NCI-H187 (cell line): ENCODE data around the gene CTAG1A.
"Not testable (repeated sequence)": the region's sequence is repeated elsewhere in the genome, so short reads cannot be mapped to it uniquely, and the experiment has no call there.

ENCODE experiments used
- DNase-seq, 2 experiments: peaks; one replicate each; lab custom pipeline; 2025; lab: John Stamatoyannopoulos, UW

Gene CTAG1A

GRCh38 chrX:154573061-154573460, 11.9 kb upstream of the CTAG1A start:
- not testable (repeated sequence) for DNase-seq

GRCh38 chrX:154575076-154575475, 9.9 kb upstream of the CTAG1A start:
- DNase-seq = not testable (repeated sequence)

- not testable (repeated sequence) for DNase-seq
Observed at GRCh38 chrX:154582994-154583393, 1.9 kb upstream of the CTAG1A start.

GRCh38 chrX:154590415-154590814, 5.5 kb downstream of the CTAG1A start:
- not testable (repeated sequence) for DNase-seq

GRCh38 chrX:154592505-154592904, 7.6 kb downstream of the CTAG1A start:
- DNase-seq = no peak

GRCh38 chrX:154593201-154593600, 8.3 kb downstream of the CTAG1A start:
- DNase-seq = no peak

GRCh38 chrX:154594491-154594890, 9.6 kb downstream of the CTAG1A start:
- no peak for DNase-seq

- DNase-seq = no peak
Observed at GRCh38 chrX:154595559-154596249, 10.8 kb downstream of the CTAG1A start.

- DNase-seq = no peak
Observed at GRCh38 chrX:154596290-154596929, 11.5 kb downstream of the CTAG1A start.

- no peak for DNase-seq
Observed at GRCh38 chrX:154597221-154597620, 12.3 kb downstream of the CTAG1A start.

- no peak for DNase-seq
Observed at GRCh38 chrX:154598656-154599055, 13.7 kb downstream of the CTAG1A start.

GRCh38 chrX:154599531-154599930, 14.6 kb downstream of the CTAG1A start:
- DNase-seq = no peak

- DNase-seq = no peak
Observed at GRCh38 chrX:154600759-154601374, 15.9 kb downstream of the CTAG1A start.

- DNase-seq = no peak
Observed at GRCh38 chrX:154602226-154602625, 17.3 kb downstream of the CTAG1A start.

- DNase-seq = no peak
Observed at GRCh38 chrX:154602766-154603437, 18.0 kb downstream of the CTAG1A start.

- DNase-seq = no peak
Observed at GRCh38 chrX:154603438-154604430, 18.8 kb downstream of the CTAG1A start.

GRCh38 chrX:154605566-154605965, 20.6 kb downstream of the CTAG1A start:
- DNase-seq = no peak

- DNase-seq = no peak
Observed at GRCh38 chrX:154607370-154607769, 22.4 kb downstream of the CTAG1A start.

- DNase-seq = not testable (repeated sequence)
Observed at GRCh38 chrX:154607976-154608375, 23.0 kb downstream of the CTAG1A start.

GRCh38 chrX:154608823-154609222, 23.9 kb downstream of the CTAG1A start:
- DNase-seq = not testable (repeated sequence)

- not testable (repeated sequence) for DNase-seq
Observed at GRCh38 chrX:154611146-154611545, 26.2 kb downstream of the CTAG1A start.
